Activated CD4-positive, alpha-beta memory T cell treated with anti-CD3 and anti-CD28 coated beads, Interleukin-2, amount 10 ng/mL, durations not matched to agents 7 days and 5 days (primary cell): ENCODE results near the gene KLHL42. TPM values are rescaled to one million over a fixed set of nuclear protein-coding genes. Genes with fewer than 3 reads are reported as not detected.
"Not testable (repeated sequence)": the region's sequence is repeated elsewhere in the genome, so short reads cannot be mapped to it uniquely, and the experiment has no call there.

Source experiments
- CTCF ChIA-PET: fragments of 350-600 bp; sonication (Branson Sonifier 250); formaldehyde crosslinking; loops from one replicate; lab custom pipeline; 2021; ENCODE audit warnings: antibody characterized with exemption, inconsistent platforms; lab: Charles Lee
- POLR2A ChIA-PET: fragments of 350-600 bp; sonication (Branson Sonifier 250); formaldehyde crosslinking; loops from one replicate; lab custom pipeline; 2021; ENCODE audit warnings: antibody characterized with exemption; lab: Charles Lee
- DNase-seq: peaks from one replicate; pipeline ENCODE4 v3.0.0-alpha.2; 2020
- H3K27ac Mint-ChIP-seq: one replicate; pipeline ENCODE4 v1.8.0; 2021; ENCODE audit warnings: mild to moderate bottlenecking, mixed read lengths
- H3K27me3 Mint-ChIP-seq: one replicate; pipeline ENCODE4 v1.8.0; 2021; ENCODE audit warnings: mixed read lengths
- H3K36me3 Mint-ChIP-seq: one replicate; pipeline ENCODE4 v1.8.0; 2021; ENCODE audit warnings: low read depth, mixed read lengths
- H3K4me1 Mint-ChIP-seq: one replicate; pipeline ENCODE4 v1.8.0; 2021; ENCODE audit warnings: mixed read lengths
- H3K4me3 Mint-ChIP-seq: one replicate; pipeline ENCODE4 v1.8.0; 2021; ENCODE audit warnings: mild to moderate bottlenecking, mixed read lengths
- H3K9me3 Mint-ChIP-seq: one replicate; pipeline ENCODE4 v1.8.0; 2021; ENCODE audit warnings: mixed read lengths
- total RNA-seq, 2 experiments: library from RNA; stranded (reverse); gene quantifications; one replicate each; pipeline ENCODE4 v1.2.3, GENCODE V29; 2021

The KLHL42 gene
- total RNA-seq: 10 to 100 TPM in 1 of 2 experiments, 1 to 10 TPM in 1; 8.1 to 10.1 TPM

GRCh38 chr12:27779920-27780611 lies at the start of gene KLHL42, which contains the start of gene MANSC4:
TSS of gene KLHL42 (plus strand) at chr12:27780233. CDS start at chr12:27780331, 98 bp downstream.
TSS of gene MANSC4 (minus strand) at chr12:27780236. CDS start at chr12:27771276, 8,960 bp downstream.
- peaks cover 17% of the 10 kb centered on the region for H3K27me3 Mint-ChIP-seq
- CTCF ChIA-PET: interaction anchor here (0.6 to 1.4 kb wide), 7 partner anchors 11 to 216 kb away, joined by 3 to 9 read pairs (median 4); no protein-coding TSS in a partner anchor
- no peaks in the 10 kb centered on the region for H3K9me3 Mint-ChIP-seq
- H3K27ac Mint-ChIP-seq: peak within 1 kb of the TSS; percentile 54
- H3K4me1 Mint-ChIP-seq: peaks cover 33% of the 10 kb centered on the region
- H3K4me3 Mint-ChIP-seq: peak within 1 kb of the TSS; percentile 80
- peak; percentile 74 for DNase-seq
- POLR2A ChIA-PET: interaction anchor here (0.5 to 2.7 kb wide), 14 partner anchors 8 to 376 kb away, joined by 3 to 23 read pairs (median 4); no protein-coding TSS in a partner anchor
- peaks cover 6% of the 10 kb centered on the region for H3K36me3 Mint-ChIP-seq

- H3K4me3 Mint-ChIP-seq: no peak overlapping the region
- no peaks in the 10 kb centered on the region for H3K9me3 Mint-ChIP-seq
- ChIA-PET CTCF (interaction anchor here (1.3 to 3.4 kb wide), 7 partner anchors 12 to 221 kb away, joined by 3 to 36 read pairs (median 5); partner anchors contain the start of genes KLHL42 and MANSC4), POLR2A (interaction anchor here (1.5 to 1.9 kb wide), 2 partner anchors 47 to 89 kb away, joined by 4 to 8 read pairs; partner anchors contain the start of genes KLHL42 and MANSC4)
- H3K36me3 Mint-ChIP-seq: peaks cover 21% of the 10 kb centered on the region
- no peaks in the 10 kb centered on the region for H3K27me3 Mint-ChIP-seq
- H3K4me1 Mint-ChIP-seq: no peaks in the 10 kb centered on the region
- H3K27ac Mint-ChIP-seq: no peak overlapping the region
- DNase-seq: no peak
Measured at GRCh38 chr12:27732281-27732680, 47.8 kb upstream of the KLHL42 start.

DNA sequence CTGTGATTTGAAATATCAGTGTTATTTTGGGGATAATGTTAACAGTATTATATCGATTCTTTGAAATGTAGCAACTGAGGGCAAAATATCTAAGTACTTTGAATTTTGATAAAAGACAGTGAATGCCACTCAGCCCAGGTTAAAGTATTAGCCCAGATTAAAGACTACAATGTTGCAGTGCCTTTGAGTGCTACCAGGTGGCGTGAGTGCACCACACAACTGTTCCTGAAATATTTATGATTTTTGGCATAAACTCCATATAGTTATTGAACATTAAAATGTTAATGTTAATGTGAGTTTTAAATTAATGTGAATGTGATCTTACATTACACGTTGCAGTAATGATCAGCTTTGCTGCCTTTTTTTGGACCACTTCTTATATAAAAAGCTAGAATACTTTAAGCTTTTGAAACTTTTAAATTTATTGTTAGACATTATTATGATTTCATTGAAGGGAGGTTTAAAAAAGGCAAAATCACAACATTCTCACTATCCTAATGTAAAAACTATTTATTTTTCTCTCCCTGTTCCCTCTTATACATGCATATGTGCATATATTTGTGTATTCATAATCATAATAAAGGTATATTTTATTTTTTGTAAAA lies 46.9 kb upstream of the KLHL42 start:
- DNase-seq: peak; percentile 34
- ChIA-PET CTCF (interaction anchor here (0.7 to 3.4 kb wide), 8 partner anchors 9 to 220 kb away, joined by 3 to 36 read pairs (median 4); partner anchors contain the start of genes KLHL42 and MANSC4), POLR2A (interaction anchor here (1.5 to 1.9 kb wide), 2 partner anchors 46 to 88 kb away, joined by 4 to 8 read pairs; partner anchors contain the start of genes KLHL42 and MANSC4)
- Mint-ChIP-seq H3K4me1 (no peaks in the 10 kb centered on the region), H3K27me3 (no peaks in the 10 kb centered on the region), H3K9me3 (no peaks in the 10 kb centered on the region), H3K27ac (no peak overlapping the region), H3K36me3 (peaks cover 24% of the 10 kb centered on the region), H3K4me3 (no peak overlapping the region)

- Mint-ChIP-seq H3K4me1 (peaks cover 2% of the 10 kb centered on the region), H3K27me3 (no peaks in the 10 kb centered on the region), H3K9me3 (no peaks in the 10 kb centered on the region), H3K4me3 (no peak overlapping the region), H3K36me3 (peaks cover 24% of the 10 kb centered on the region), H3K27ac (no peak overlapping the region)
- no peak for DNase-seq
- POLR2A ChIA-PET: interaction anchor here (1.5 to 1.9 kb wide), 2 partner anchors 46 to 88 kb away, joined by 4 to 8 read pairs; partner anchors contain the start of genes KLHL42 and MANSC4
- CTCF ChIA-PET: interaction anchor here (0.7 to 3.4 kb wide), 8 partner anchors 22 to 260 kb away, joined by 3 to 36 read pairs (median 4); partner anchors contain the start of genes KLHL42 and MANSC4
Measured at GRCh38 chr12:27733791-27734190, 46.2 kb upstream of the KLHL42 start.

- H3K36me3 Mint-ChIP-seq: peaks cover 24% of the 10 kb centered on the region
- H3K4me1 Mint-ChIP-seq, POLR2A ChIA-PET, H3K27ac Mint-ChIP-seq, H3K27me3 Mint-ChIP-seq, H3K4me3 Mint-ChIP-seq, DNase-seq, H3K9me3 Mint-ChIP-seq: not testable (repeated sequence)
- CTCF ChIA-PET: interaction anchor here (0.7 to 3.4 kb wide), 7 partner anchors 46 to 1142 kb away, joined by 3 to 36 read pairs (median 9); partner anchors contain the start of genes KLHL42 and MANSC4
Measured at GRCh38 chr12:27734321-27734720, 45.7 kb upstream of the KLHL42 start.

GRCh38 chr12:27743601-27744000 lies 36.4 kb upstream of the KLHL42 start:
- H3K36me3 Mint-ChIP-seq: peaks cover 33% of the 10 kb centered on the region
- H3K27ac Mint-ChIP-seq: no peak overlapping the region
- no peaks in the 10 kb centered on the region for H3K27me3 Mint-ChIP-seq
- H3K4me3 Mint-ChIP-seq: no peak overlapping the region
- POLR2A ChIA-PET: no interaction called here
- CTCF ChIA-PET: no interaction called here
- no peak for DNase-seq
- no peaks in the 10 kb centered on the region for H3K9me3 Mint-ChIP-seq
- peaks cover 5% of the 10 kb centered on the region for H3K4me1 Mint-ChIP-seq

DNA sequence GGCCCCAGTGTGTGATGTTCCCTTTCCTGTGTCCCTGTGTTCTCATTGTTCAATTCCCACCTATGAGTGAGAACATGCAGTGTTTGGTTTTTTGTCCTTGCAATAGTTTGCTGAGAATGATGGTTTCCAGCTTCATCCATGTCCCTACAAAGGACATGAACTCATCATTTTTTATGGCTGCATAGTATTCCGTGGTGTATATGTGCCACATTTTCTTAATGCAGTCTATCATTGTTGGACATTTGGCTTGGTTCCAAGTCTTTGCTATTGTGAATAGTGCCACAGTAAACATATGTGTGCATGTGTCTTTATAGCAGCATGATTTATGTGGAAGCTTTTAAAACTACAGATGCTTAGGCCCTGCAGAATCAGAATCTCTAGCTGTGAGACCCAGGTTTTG lies 34.3 kb upstream of the KLHL42 start:
- CTCF ChIA-PET, POLR2A ChIA-PET: not testable (repeated sequence)
- H3K36me3 Mint-ChIP-seq: peaks cover 23% of the 10 kb centered on the region

GRCh38 chr12:27747111-27747820 lies 32.8 kb upstream of the KLHL42 start:
- Mint-ChIP-seq H3K4me3 (no peak overlapping the region), H3K4me1 (no peaks in the 10 kb centered on the region), H3K27me3 (no peaks in the 10 kb centered on the region), H3K36me3 (peaks cover 21% of the 10 kb centered on the region), H3K9me3 (no peaks in the 10 kb centered on the region), H3K27ac (no peak overlapping the region)
- ChIA-PET CTCF (no interaction called here), POLR2A (interaction anchor here (0.6 to 1.5 kb wide), 2 partner anchors 8 to 287 kb away, joined by 3 to 5 read pairs; no protein-coding TSS in a partner anchor)
- DNase-seq: no peak

More for the DNA sequence above, 34.3 kb upstream of the KLHL42 start:
- H3K9me3 Mint-ChIP-seq, H3K27me3 Mint-ChIP-seq, H3K4me1 Mint-ChIP-seq, H3K4me3 Mint-ChIP-seq, H3K27ac Mint-ChIP-seq, DNase-seq: not testable (repeated sequence)

DNA sequence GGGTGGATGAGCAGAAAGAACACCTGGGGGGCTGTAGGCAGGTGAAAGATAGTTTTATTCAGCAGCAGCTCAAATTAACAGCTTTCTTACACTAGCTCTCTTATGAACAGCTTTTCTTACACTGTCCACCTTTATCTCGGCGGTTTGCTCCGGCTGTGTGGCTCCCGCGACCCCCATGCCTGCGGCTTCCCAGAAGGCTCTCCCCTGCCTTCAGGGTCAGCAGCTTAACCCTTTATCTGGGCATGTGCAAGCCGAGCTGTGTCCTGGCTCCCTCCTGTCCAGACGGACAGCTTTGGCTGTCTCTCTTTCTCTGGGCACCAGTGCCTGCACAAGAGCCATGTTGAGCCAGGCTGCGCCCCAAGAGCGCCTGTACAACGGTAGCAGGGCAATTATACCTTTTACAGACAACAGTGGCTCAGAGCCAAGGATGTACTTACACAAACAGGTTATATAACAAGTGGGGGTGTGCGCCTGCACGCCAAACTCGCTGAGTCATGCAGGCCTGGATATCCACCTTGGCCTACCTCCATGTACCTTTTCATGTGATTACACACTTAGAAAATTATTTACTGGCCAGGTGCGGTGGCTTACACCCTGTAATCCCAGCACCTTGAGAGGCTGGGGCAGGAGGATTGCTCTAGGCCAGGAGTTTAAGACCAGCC lies 28.5 kb upstream of the KLHL42 start:
- Mint-ChIP-seq H3K4me1 (no peaks in the 10 kb centered on the region), H3K27ac (no peak overlapping the region), H3K27me3 (no peaks in the 10 kb centered on the region), H3K9me3 (no peaks in the 10 kb centered on the region), H3K36me3 (peaks cover 15% of the 10 kb centered on the region), H3K4me3 (no peak overlapping the region)
- ChIA-PET POLR2A (no interaction called here), CTCF (interaction anchor here (1.0 to 1.6 kb wide), 2 partner anchors 10 to 70 kb away, joined by 3 to 6 read pairs; no protein-coding TSS in a partner anchor)
- DNase-seq: no peak

GRCh38 chr12:27754795-27755194 lies 25.2 kb upstream of the KLHL42 start:
- no peak overlapping the region for H3K4me3 Mint-ChIP-seq
- ChIA-PET POLR2A (interaction anchor here (1.0 to 1.8 kb wide), 2 partner anchors 8 to 26 kb away, joined by 3 to 5 read pairs; no protein-coding TSS in a partner anchor), CTCF (no interaction called here)
- no peak for DNase-seq
- no peak overlapping the region for H3K27ac Mint-ChIP-seq
- H3K36me3 Mint-ChIP-seq: peaks cover 15% of the 10 kb centered on the region
- H3K4me1 Mint-ChIP-seq: no peaks in the 10 kb centered on the region
- H3K9me3 Mint-ChIP-seq: no peaks in the 10 kb centered on the region
- no peaks in the 10 kb centered on the region for H3K27me3 Mint-ChIP-seq

- peaks cover 15% of the 10 kb centered on the region for H3K36me3 Mint-ChIP-seq
- H3K4me3 Mint-ChIP-seq: no peak overlapping the region
- CTCF ChIA-PET: interaction anchor here (0.6 to 1.2 kb wide), 3 partner anchors 24 to 241 kb away, joined by 3 read pairs; no protein-coding TSS in a partner anchor
- H3K27me3 Mint-ChIP-seq: no peaks in the 10 kb centered on the region
- no peaks in the 10 kb centered on the region for H3K9me3 Mint-ChIP-seq
- DNase-seq: no peak
- H3K4me1 Mint-ChIP-seq: peaks cover 2% of the 10 kb centered on the region
- no peak overlapping the region for H3K27ac Mint-ChIP-seq
- POLR2A ChIA-PET: no interaction called here
Measured at GRCh38 chr12:27756670-27757195, 23.3 kb upstream of the KLHL42 start.
